K562 (cell line): ENCODE results near the gene GATAD2B. TPM values are rescaled to one million over a fixed set of nuclear protein-coding genes. Genes with fewer than 3 reads are reported as not detected.

Experiments used
- CREB1 ChIP-seq, 2 experiments: sonication (generic) in 1 of 2; formaldehyde crosslinking in 1 of 2; IDR thresholded peaks; 2 replicates each; pipeline versions ENCODE4 v1.6.1 to v1.8.0; 2012 to 2022; ENCODE audit warnings: inconsistent platforms in 1 of 2, mild to moderate bottlenecking in 1 of 2, missing genetic modification reagents in 1 of 2, moderate library complexity in 1 of 2
- CREB5 ChIP-seq: fragments of 250-450 bp; sonication (Bioruptor Pico); IDR thresholded peaks from 2 replicates; pipeline ENCODE4 v1.5.0; 2020; ENCODE audit warnings: mild to moderate bottlenecking
- HDAC8 ChIP-seq: fragments of 450-650 bp; IDR thresholded peaks from 2 replicates; pipeline ENCODE4 v1.6.1; 2016; ENCODE audit warnings: mild to moderate bottlenecking, missing genetic modification characterization, moderate library complexity, missing compliant biosample characterization
- JUND ChIP-seq, 2 experiments: IDR thresholded peaks; 2 replicates in 1 of 2; 3 replicates in 1 of 2; pipeline ENCODE4 v1.6.1; 2011; ENCODE audit warnings: borderline replicate concordance in 2 of 2, low read depth in 2 of 2, low read length in 2 of 2, improper control_type of control experiment in 1 of 2, missing biosample characterization in 1 of 2, missing genetic modification characterization in 1 of 2, missing genetic modification reagents in 1 of 2
- MBD2 ChIP-seq: sonication (generic); IDR thresholded peaks from 2 replicates; pipeline ENCODE4 v1.6.1; 2016; ENCODE audit warnings: low read depth, borderline replicate concordance
- MEF2A ChIP-seq: IDR thresholded peaks from 2 replicates; pipeline ENCODE4 v1.6.1; 2011; ENCODE audit warnings: low read depth, mild to moderate bottlenecking, low read length, moderate library complexity; ENCODE audit not compliant: control insufficient read depth
- MLLT1 ChIP-seq, 2 experiments: fragments of 450-650 bp; IDR thresholded peaks; 2 replicates each; pipeline ENCODE4 v1.6.1; 2016
- NEUROD1 ChIP-seq: fragments of 150-350 bp; IDR thresholded peaks from 2 replicates; pipeline ENCODE4 v1.6.1; 2014; ENCODE audit warnings: borderline replicate concordance, low read length, low read depth; ENCODE audit not compliant: partially characterized antibody
- PKNOX1 ChIP-seq: fragments of 450-650 bp; IDR thresholded peaks from 2 replicates; pipeline ENCODE4 v1.6.1; 2016
- PTTG1 ChIP-seq: fragments of 450-650 bp; IDR thresholded peaks from 2 replicates; pipeline ENCODE4 v1.6.1; 2016; ENCODE audit warnings: low read depth, mild to moderate bottlenecking, missing genetic modification characterization, missing compliant biosample characterization
- SP1 ChIP-seq: sonication (generic); formaldehyde crosslinking; IDR thresholded peaks from 2 replicates; pipeline ENCODE4 v1.8.1; 2022; ENCODE audit warnings: mild to moderate bottlenecking, missing genetic modification reagents
- SRSF1 ChIP-seq: fragments of 200-400 bp; formaldehyde crosslinking; IDR thresholded peaks from 2 replicates; pipeline ENCODE4 v1.6.1; 2017; ENCODE audit warnings: mild to moderate bottlenecking, low read depth, low read length, moderate library complexity
- TOE1 ChIP-seq, 2 experiments: fragments of 450-650 bp in 1 of 2; sonication (generic) in 1 of 2; formaldehyde crosslinking in 1 of 2; IDR thresholded peaks; 2 replicates each; pipeline versions ENCODE4 v1.7.1 to v1.8.0; 2016 to 2022; ENCODE audit warnings: borderline replicate concordance in 2 of 2, mild to moderate bottlenecking in 2 of 2, antibody characterized with exemption in 1 of 2, inconsistent platforms in 1 of 2, low read depth in 1 of 2, missing genetic modification reagents in 1 of 2, moderate library complexity in 1 of 2
- XRCC3 ChIP-seq: fragments of 450-650 bp; IDR thresholded peaks from 2 replicates; pipeline ENCODE4 v1.6.1; 2017; ENCODE audit warnings: mild to moderate bottlenecking, moderate library complexity
- ZBTB8A ChIP-seq: fragments of 450-650 bp; IDR thresholded peaks from 2 replicates; pipeline ENCODE4 v1.6.1; 2018; ENCODE audit warnings: mild to moderate bottlenecking, moderate library complexity; ENCODE audit not compliant: partially characterized antibody
- polyA plus RNA-seq, 8 experiments: library from polyadenylated mRNA; depleted of rRNA in 4 of 8; stranded (reverse) in 5 of 8; unstranded in 3 of 8; fragments of >200 nt; fragmentation: Nextera tagmentation in 2 of 8; fragmentation: Illumina TruSeq in 1 of 8; extraction: Ambion mirVana in 2 of 8; extraction: Trizol in 1 of 8; gene quantifications; 2 replicates each; pipeline versions ENCODE4 v1.2.1 to v1.2.3, GENCODE V29; 2011 to 2014; ENCODE audit warnings: inconsistent platforms in 1 of 8, missing spikeins in 1 of 8
- total RNA-seq, 7 experiments: library from RNA; depleted of rRNA in 6 of 7; stranded (reverse); fragments of >200 nt in 6 of 7; fragmentation: Illumina TruSeq in 2 of 7; extraction: Trizol in 2 of 7; gene quantifications; 2 replicates each; pipeline versions ENCODE4 v1.2.1 to v1.2.3, GENCODE V29; 2011 to 2021; ENCODE audit warnings: low replicate concordance in 1 of 7
- TF ChIP-seq, protein P1 (sequence below): fragments of 200-400 bp; formaldehyde crosslinking; IDR thresholded peaks from 2 replicates; pipeline ENCODE4 v1.6.1; 2017; ENCODE audit warnings: mild to moderate bottlenecking, low read depth, low read length, moderate library complexity
- TF ChIP-seq, protein P2 (sequence below): sonication (generic); formaldehyde crosslinking; IDR thresholded peaks from 2 replicates; pipeline ENCODE4 v1.8.0; 2022; ENCODE audit warnings: missing genetic modification reagents, mild to moderate bottlenecking, moderate library complexity, borderline replicate concordance

GATAD2B gene
- total and polyA plus RNA-seq, 9 of the 15 experiments (the other 6 are each of a cell fraction or from before 2014, with no cell fraction given): 1.5 to 40.2 (median 4.9) TPM

GRCh38 chr1:153922076-153922971, 448 bp downstream of the GATAD2B start (continued):
- TF ChIP-seq, protein P1, sequence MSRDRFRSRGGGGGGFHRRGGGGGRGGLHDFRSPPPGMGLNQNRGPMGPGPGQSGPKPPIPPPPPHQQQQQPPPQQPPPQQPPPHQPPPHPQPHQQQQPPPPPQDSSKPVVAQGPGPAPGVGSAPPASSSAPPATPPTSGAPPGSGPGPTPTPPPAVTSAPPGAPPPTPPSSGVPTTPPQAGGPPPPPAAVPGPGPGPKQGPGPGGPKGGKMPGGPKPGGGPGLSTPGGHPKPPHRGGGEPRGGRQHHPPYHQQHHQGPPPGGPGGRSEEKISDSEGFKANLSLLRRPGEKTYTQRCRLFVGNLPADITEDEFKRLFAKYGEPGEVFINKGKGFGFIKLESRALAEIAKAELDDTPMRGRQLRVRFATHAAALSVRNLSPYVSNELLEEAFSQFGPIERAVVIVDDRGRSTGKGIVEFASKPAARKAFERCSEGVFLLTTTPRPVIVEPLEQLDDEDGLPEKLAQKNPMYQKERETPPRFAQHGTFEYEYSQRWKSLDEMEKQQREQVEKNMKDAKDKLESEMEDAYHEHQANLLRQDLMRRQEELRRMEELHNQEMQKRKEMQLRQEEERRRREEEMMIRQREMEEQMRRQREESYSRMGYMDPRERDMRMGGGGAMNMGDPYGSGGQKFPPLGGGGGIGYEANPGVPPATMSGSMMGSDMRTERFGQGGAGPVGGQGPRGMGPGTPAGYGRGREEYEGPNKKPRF: no peak
- TF ChIP-seq, protein P2, sequence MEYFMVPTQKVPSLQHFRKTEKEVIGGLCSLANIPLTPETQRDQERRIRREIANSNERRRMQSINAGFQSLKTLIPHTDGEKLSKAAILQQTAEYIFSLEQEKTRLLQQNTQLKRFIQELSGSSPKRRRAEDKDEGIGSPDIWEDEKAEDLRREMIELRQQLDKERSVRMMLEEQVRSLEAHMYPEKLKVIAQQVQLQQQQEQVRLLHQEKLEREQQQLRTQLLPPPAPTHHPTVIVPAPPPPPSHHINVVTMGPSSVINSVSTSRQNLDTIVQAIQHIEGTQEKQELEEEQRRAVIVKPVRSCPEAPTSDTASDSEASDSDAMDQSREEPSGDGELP (CRISPR knock-in tag): peak; percentile 55
- TF ChIP-seq NEUROD1 (no peak), MEF2A (no peak), CREB1 (IDR thresholded peaks at IDR 0.05) (no peak), CREB1 (CRISPR knock-in tag; IDR thresholded peaks at IDR 0.05) (no peak), PKNOX1 (no peak), HDAC8 (tag) (no peak), SP1 (CRISPR knock-in tag) (no peak), MLLT1 (IDR thresholded peaks at IDR 0.05) (peak in 1 of 2 experiments; percentile 31; a peak in 1 of 4 replicates), XRCC3 (no peak), PTTG1 (no peak), ZBTB8A (no peak), JUND (IDR thresholded peaks at IDR 0.05; ENCODE audit: borderline replicate concordance, low read depth, low read length) (no peak; the same call in 1 of the 2 replicates), JUND (tag; IDR thresholded peaks at IDR 0.05; ENCODE audit: borderline replicate concordance, low read depth, low read length) (no peak; the same call in 2 of the 3 replicates), TOE1 (IDR thresholded peaks at IDR 0.05; ENCODE audit: borderline replicate concordance) (no peak), TOE1 (CRISPR knock-in tag; IDR thresholded peaks at IDR 0.05; ENCODE audit: borderline replicate concordance, low read depth) (no peak), SRSF1 (no peak), MBD2 (no peak), CREB5 (no peak)
